NCI-H82 treated with DMSO at 0.1 percent for 48 hours (cell line): ENCODE data around the gene CPSF7.
"Not testable (repeated sequence)": the region's sequence is repeated elsewhere in the genome, so short reads cannot be mapped to it uniquely, and the experiment has no call there.

ENCODE experiments used
- DNase-seq: peaks from one replicate; lab custom pipeline; 2025; ENCODE audit not compliant: unreplicated experiment; lab: John Stamatoyannopoulos, UW

Gene CPSF7

DNA sequence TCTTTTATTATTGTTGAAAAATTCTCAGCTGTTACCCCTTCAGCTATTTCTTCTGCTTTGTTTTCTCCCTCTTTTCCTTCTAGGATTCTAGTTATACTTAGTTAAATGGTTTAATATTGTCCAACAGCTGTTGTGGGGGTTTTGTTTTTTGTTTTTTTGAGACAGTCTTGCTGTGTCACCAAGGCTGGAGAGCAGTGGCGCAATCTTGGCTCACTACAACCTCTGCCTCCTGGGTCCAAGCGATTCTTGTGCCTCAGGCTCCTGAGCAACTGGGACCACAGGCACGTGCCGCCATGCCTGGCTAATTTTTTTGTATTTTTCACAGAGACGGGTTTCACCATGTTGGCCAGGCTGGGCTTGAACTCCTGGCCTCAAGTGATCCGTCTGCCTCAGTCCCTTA, 12.8 kb upstream of the CPSF7 start:
- no peak for DNase-seq

DNA sequence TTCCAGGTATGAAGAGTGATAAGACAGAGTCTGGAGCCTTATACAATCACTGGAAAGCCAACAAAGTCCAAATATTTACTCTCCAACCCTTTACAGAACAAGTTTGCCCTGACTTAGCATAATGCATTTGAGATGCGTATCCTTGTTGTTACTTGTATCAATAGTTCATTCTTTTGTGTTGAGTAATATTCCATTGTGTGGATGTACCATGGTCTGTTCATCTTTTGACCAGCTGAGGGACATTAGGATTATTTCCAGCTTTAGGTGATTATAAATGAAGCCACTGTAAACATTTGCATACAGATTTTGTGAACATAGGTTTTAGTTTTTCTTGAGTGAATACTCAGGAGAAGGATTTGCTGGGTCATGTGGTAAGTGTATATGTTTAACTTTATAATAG, 9.8 kb upstream of the CPSF7 start:
- no peak for DNase-seq

DNA sequence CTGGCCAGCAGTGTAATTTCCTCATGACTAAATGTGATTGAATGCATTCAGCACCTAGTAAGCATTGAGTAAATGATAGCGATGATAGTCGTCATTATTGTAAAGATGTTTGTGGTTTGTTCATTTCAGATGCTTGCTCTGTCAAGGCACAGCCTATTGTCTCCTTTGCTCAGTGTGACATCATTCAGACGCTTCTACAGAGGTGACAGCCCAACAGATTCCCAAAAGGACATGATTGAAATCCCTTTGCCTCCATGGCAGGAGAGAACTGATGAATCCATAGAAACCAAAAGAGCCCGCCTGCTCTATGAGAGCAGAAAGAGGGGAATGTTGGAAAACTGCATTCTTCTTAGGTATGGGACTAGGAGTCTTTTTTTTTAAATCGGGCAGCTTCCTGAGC, 7.7 kb upstream of the CPSF7 start:
- DNase-seq = no peak

DNA sequence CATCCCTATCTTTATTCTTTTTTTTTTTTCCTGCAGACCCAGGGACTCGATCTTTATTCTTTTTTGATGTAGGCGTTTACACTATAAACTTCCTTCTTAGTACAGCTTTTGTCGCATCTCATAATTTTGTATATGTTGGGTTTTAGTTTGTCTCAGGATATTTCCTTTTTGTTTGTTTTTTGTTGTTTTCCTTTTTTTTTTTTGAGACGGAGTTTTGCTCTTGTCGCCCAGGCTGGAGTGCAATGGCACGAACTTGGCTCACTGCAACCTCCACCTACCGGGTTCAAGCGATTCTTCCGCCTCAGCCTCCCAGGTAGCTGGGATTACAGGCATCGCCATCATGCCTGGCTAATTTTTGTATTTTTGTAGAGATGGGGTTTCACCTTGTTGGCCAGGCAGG, 1.1 kb upstream of the CPSF7 start:
- DNase-seq = not testable (repeated sequence)

DNA sequence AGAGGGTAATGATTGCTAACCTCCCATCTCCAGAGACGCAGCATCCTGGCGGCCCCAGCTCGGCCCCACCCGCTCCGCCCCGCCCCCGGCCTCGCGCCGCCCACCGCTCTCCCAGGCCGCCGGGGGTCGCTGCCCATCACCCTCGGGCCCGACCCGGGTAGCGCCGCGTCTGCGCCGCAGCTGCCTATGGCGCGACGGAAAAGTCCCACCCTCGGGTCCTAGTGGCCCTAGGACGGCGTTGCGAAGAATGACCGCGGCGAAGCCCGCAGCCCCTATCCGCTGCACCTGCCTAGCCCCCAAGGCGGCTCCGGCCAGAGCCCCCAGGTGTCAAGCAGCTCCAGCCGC, 457 bp downstream of the CPSF7 start:
- no peak for DNase-seq

DNA sequence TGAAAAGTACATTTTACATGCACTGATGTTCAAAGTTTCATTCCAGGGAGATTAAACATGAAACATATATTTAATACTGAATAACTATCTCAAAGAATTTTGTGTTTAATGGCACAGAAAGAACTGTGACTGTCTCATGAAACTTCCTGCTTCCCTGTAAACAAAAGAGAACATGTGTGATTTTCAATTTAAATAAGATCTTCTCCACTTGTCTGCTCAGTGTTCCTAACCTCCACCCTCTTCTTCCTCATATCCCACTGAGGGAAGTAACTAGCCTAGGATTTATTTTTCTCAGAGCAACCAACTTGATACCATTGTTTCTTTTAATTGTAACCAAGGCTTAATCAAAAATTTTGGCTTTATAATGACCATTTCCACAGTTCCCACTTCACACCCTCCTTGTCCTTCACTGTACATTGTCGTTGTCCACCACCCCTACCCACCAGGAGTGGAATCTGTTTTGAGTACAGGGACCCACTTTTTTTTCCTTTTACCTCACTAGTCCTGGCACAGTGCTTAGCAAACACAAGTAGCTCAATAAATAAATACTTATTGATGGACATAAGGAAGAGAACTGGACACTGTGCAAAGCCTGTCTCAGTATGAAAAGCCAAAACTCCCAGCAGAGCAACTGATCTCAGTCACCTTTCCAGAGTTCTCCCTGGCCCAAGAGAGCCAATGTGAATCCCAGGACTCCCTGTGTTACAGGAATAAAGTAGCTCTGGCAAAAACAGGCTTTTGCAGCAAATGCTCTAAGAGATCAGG, 4.2 kb downstream of the CPSF7 start:
- DNase-seq = no peak

DNA sequence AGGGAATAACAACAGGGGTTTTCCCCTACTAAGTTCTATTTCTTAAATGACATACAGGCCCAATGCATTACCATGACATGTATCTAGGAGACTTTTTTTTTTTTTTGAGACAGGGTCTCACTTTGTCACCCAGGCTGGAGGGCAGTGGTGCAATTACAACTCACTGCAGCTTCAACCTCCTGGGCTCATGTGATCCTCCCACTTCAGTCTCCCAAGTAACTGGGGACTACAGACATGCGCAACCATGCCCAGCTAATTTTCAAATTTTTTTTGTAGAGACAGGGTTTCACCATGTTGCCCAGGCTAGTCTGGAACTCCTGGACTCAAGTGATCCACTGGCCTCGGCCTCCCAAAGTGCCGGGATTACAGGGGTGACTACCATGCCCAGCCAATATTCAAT, 7.5 kb downstream of the CPSF7 start:
- DNase-seq = no peak

DNA sequence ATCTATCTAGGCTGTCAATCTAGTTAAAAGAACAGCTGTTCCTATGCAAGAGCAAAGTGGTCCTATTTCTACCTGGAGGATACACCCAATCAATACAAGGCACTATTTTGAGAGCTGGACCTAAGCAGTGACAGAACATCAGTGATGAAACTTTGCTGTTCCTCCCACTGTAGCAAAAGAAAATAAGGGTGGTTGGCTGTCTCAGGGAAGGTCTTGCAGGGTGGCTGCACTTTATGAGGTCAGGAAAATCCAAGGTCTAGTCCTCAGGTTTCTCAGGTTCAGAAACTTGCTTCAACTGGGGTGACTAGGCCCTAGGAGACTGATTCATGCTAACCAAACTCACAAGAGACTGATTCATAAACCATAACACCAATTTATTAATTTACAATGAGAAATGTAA, 11.6 kb downstream of the CPSF7 start:
- DNase-seq = no peak

DNA sequence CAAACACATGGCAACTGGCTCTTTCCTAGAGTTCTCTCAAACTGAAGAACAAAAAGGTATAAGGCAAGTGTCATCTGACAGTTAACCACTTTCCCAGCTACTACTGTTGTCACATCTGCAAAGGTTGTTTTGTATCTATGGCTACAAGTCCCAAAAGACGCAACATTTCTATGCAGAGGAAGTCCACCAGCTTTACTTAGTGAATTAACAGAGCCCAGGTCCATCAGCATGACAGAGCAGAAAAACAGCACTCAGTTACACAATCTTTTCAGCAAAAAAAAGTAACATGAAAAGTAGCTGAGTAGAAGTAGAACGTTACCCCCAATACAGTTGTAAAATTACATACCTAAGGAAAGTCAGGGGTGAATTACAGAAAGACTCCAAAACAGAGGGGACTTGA, 12.1 kb downstream of the CPSF7 start:
- DNase-seq = no peak

DNA sequence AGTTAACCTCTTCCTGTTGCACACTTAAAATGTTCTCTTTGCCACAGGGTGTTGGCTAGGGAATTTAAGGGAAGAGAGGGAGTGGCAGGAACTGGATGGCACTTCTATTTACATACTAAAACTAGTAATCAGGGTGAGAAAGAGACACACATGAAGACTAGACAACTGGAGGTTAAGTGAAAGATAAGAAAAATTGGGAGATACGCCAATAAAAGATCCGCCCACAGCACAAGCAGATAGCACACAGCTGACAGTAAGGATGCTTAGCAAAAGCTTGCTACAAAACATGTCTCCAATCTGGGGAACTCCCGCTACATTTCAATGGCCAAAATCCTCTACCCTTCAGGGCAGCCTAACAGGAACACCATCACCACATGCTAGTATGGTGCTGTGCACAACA, 12.8 kb downstream of the CPSF7 start:
- no peak for DNase-seq

DNA sequence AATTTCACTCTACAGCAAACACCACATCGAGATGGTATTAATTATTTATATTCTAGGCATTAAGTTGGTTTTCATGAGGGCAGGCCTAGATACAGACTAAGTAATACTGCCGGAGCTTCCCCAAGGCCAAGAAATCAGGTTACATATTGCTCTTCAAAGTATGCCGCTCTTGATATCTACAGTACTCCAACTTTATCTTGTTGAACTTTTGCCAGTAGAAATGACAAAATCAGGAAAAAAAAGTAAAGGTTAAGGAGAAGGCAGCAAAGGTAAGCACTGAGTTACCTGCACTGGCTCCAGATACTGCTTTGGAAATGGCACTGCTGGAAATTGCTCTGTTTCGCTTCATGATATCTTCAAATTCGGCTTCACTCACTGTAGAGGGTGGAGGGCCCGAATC, 14.4 kb downstream of the CPSF7 start:
- DNase-seq = no peak

DNA sequence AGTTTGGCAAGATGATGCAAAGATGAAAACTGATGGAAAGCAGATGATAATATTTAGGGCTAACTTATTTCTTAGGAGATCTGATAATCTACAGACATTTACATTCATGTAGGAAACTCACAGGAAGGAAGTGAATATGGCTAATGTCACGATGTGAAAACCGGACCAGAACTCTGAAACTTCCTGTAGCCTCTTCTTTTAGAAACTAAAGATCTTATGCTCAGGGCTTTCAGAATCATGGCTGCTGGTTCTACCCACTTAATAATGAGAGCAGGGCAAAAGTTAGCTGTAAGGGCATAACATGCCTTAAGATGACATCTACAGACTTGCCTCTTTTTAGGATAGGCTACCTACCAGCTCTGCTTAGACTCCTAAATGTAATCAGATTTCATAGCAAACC, 15.2 kb downstream of the CPSF7 start:
- no peak for DNase-seq

DNA sequence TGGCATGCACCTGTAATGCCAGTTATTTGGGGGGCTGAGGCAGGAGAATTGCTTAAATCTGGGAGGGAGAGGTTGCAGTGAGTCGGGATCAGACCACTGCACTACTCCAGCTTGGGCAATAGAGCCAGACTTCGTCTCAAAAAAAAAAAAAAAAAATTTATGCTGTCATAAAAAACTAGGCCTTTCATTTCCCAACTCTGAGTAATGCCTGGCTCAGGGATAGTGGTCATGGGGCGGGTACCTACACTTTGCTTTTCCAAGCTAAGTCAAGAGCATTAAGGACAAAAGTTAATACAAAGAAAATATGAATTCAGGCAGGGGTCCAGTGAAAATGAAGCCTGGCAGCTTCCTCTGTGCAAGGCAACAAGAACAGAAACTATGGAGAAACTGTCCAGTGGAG, 16.3 kb downstream of the CPSF7 start:
- DNase-seq = no peak

DNA sequence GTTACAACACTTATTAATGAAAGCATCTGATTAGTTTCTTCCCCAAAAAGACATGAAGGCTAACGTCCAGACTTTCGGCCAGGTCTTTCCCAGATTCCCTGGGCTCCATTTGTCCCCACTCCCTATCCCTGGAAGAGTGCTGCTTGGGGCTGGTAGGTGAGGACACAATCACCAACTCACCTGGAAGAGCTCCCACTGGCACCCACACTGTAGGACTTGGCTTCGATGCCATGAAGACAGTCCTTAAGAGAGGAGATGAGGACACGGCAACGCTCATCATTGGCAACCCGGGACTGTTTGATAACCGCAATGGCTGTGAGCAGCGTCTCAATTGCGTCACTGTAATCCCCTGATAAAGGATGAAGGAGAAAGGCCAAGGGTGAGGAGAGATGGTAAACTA, 18.2 kb downstream of the CPSF7 start:
- DNase-seq = no peak

DNA sequence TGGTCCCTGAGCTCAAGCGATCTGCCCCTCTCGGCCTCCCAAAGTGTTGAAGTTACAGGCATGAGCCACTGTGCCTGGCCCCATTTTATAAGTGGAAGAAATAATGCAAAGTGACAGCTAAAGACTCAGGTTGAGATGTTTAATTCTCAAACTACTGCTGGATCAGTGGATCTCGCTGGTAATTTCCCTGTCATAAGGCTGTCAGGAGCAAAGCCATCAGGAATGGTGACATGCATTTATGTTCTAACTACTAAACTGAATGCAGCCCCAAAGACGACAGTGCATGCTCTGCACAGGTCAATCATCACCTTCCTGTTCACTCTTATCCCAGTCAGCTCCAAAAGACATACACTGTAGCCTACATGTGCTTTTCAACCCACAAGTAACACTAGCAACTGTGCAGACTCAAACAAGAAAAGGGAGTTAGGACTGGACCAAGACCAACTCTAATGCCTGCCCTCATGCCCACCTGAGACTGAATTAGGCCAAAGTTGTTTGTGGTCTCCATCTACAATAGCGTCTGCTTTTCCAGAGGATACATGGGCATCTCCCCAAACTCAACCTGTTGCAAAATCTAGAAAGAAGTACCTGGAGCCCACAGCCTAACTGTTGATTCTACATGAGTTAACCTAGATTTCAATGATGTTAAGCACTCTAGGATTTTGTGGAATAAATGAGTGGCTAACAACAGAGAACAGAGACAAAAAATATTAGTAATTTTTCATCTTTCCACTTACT, 22.6 kb downstream of the CPSF7 start:
- no peak for DNase-seq

DNA sequence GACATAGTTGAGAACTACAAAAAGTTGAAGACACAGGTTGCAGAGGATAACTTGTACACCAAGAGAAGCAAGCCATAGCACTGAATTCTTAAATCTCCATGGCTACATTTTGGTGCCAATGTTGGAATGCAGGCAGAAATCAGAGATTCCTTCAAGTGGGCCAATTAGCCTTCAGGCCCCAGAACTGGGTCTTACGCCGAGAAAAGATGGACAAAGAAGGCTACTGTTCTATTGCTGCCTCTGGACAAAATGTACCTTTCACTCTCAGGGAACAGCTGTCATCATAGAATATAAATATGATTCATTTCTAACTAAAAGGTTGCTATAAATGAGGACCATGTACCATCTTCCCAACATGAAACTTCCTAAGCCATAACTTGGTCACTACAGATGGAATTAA, 23.7 kb downstream of the CPSF7 start:
- no peak for DNase-seq

DNA sequence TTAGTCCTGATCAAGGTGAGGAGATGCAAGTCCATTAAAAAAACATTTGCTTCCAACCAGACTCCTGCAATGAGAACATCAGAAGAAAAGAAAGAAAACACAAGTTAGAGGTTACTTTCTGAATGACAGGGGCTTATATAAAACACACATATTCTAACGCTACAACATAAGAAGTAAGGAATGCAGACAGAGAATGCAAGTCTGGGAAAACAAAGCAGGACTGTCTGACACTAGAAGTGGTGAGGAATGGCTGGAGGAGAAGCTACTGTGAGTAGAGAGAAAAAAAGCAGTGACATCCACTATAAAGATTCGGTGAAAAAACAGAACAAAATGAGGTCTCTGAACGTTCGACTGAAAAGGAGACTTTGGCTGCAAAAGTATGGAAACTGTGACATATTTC, 25.1 kb downstream of the CPSF7 start:
- DNase-seq = no peak

DNA sequence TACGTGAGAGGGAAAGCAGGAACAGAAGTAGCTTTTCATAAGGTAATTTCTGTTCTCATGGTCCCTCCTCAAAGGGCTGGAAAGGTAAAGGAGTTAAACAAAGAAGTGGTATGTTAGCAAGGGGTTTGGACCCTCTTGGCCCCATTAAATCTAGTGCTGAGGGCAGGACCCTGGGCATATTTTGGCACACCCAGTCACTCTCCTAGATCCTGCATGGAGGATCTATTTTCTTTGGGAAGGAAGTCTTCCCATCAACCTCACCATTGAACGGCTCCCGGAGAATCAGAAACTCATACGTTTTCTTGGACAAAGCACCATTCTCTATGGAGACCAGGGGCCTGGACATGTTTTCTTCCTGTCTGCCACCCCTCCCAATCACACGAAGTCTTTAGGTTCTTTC, 25.7 kb downstream of the CPSF7 start:
- DNase-seq = no peak

DNA sequence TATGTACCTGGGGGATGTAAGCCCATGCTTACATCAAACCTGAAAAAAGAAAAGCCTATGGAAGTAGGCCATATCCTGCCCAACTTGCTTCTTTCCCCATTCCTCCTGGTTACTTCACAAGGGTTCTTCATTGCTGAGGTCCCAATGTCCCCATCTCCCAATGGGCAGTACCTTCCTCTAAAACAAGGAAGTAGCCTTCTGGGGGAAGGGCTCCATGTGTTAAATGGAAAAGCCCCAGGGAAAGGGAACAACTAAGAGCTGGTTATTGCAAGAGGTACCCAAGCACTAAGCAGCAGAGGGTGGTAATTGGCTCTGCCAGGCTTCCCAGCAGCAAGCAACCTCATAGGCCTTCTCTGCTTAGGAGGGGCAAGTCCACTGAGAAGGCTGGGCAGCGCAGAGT, 26.1 kb downstream of the CPSF7 start:
- DNase-seq = no peak

DNA sequence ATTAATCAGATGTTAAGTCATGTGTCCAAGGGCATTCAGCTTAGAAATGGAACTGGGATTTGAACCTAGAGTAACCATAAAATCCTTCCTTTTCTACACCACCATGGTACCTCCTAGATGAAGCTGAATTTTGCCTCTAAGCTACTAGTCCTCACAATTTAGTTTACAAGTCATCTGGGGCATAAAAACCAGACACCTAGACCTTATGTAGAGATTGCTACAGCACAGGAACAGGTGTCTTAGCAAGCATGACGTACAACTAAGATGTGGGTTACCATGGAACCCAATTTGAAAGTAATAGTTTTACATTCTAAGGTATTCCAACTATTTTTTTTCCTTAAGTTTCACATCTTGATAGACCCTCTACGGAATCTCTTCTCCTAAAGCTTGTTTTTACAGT, 28.2 kb downstream of the CPSF7 start:
- no peak for DNase-seq

DNA sequence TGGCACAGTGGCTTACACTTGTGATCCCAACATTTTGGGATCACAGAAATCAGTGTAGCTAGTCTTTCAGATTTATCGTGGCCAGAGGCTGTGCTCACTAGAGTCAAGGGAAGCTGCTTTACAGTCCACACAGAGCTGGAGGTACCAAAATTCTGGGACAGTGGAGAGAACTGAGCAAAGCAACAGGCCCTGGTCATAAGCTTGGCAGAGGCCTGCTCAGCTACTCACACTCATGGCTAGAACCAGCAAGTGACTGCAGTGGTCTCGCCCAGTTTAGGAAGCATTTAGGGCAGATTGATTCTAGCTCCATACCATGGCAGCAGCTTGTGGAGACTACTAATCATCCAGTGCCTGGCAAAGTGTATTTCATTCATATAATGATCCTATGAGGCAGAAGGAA, 28.6 kb downstream of the CPSF7 start:
- DNase-seq = no peak

DNA sequence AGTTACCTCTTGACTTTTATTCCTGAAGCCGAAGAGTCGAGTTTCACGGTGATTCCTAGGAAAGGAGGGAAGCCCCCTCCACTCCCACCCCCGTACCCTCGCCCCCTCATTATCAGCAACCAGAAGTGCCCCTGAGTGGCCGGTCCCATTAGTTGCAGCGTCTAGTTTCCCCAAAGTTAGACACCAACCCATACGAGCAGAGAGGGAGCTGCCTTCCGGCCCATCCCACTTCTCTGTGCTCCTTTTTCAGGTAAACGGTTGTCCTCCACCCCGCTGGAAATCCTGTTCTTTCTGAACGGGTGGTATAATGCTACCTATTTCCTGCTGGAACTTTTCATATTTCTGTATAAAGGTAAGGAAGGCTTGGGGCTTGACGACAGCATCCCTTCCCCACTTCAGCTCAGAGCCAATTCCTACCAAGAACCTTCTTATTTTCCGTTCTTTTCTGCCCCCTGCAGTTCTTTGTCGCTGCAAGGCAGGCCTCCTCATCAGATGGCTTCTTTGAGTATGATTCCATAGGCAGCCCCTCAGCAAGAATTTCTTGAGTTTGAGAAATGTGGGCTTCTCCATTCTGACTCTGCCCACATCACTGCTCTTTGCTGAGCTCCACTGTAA, 36.7 kb downstream of the CPSF7 start:
- DNase-seq = no peak

DNA sequence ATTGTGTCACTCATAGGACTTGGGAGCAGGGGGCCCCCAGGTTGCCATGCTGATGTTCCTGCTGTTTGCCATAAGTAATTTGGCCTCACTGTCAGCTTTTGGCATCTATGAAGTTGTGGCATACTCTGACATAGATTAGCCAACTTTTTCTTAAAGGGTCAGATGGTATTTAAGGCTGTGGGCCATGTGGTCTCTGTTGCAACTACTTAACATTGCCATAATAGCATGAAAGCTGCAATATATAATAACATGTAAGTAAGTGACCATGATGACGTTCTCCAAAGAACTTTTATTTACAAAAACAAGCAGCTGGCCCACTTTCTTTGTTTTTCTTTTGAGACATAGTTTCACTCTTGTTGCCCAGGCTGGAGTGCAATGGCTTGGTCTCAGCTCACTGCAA, 39.6 kb downstream of the CPSF7 start:
- no peak for DNase-seq
